A673 (cell line): Measurements from ENCODE around the gene TAF1. TPM values are rescaled to one million over a fixed set of nuclear protein-coding genes. Genes with fewer than 3 reads are reported as not detected.

Experiments
- BruUV-seq: library from RNA; stranded (reverse); fragments of 400-500 nt; replicated peaks from 2 replicates; lab custom pipeline; 2021; lab: Mats Ljungman, UMichigan
- CTCF ChIA-PET: fragments of 300-600 bp; sonication (Branson Sonifier 250); formaldehyde crosslinking; loops from one replicate; lab custom pipeline; 2022; ENCODE audit warnings: antibody characterized with exemption; lab: Charles Lee
- POLR2A ChIA-PET: fragments of 300-600 bp; sonication (Branson Sonifier 250); formaldehyde crosslinking; loops from one replicate; lab custom pipeline; 2022; ENCODE audit warnings: antibody characterized with exemption; ENCODE audit not compliant: low non-redundant PET; lab: Charles Lee
- DNase-seq: peaks from one replicate; pipeline ENCODE4 v3.0.0-alpha.2; 2015; ENCODE audit warnings: low spot score
- H3K27ac ChIP-seq: fragments of 200-600 bp; sonication (generic); 2 replicates; pipeline ENCODE4 v1.5.1; 2016; ENCODE audit warnings: mixed run types, low read depth, mild to moderate bottlenecking, mixed read lengths, antibody characterized with exemption, low read length; ENCODE audit not compliant: poor library complexity, severe bottlenecking
- H3K27me3 ChIP-seq: fragments of 200-600 bp; sonication (generic); replicated peaks from 2 replicates; pipeline ENCODE4 v1.6.1; 2017; ENCODE audit warnings: mixed run types, low read depth, mild to moderate bottlenecking, mixed read lengths, antibody characterized with exemption, low read length; ENCODE audit not compliant: insufficient read depth, poor library complexity
- H3K36me3 ChIP-seq: fragments of 200-600 bp; sonication (generic); 2 replicates; pipeline ENCODE4 v1.6.1; 2016; ENCODE audit warnings: mixed run types, mild to moderate bottlenecking, mixed read lengths, antibody characterized with exemption, low read length; ENCODE audit not compliant: insufficient read depth, poor library complexity, severe bottlenecking
- H3K4me1 ChIP-seq: fragments of 200-600 bp; sonication (generic); 2 replicates; pipeline ENCODE4 v1.6.1; 2017; ENCODE audit warnings: mixed run types, mild to moderate bottlenecking, mixed read lengths, antibody characterized with exemption, low read length; ENCODE audit not compliant: insufficient read depth, poor library complexity, severe bottlenecking
- H3K4me3 ChIP-seq: fragments of 200-600 bp; sonication (generic); 2 replicates; pipeline ENCODE4 v1.5.1; 2016; ENCODE audit warnings: low read depth, mixed run types, mild to moderate bottlenecking, mixed read lengths, low read length; ENCODE audit not compliant: poor library complexity, severe bottlenecking
- H3K9me3 ChIP-seq: fragments of 200-600 bp; sonication (generic); 2 replicates; pipeline ENCODE4 v1.6.1; 2016; ENCODE audit warnings: mixed run types, low read depth, mild to moderate bottlenecking, mixed read lengths, antibody characterized with exemption, low read length; ENCODE audit not compliant: poor library complexity, severe bottlenecking
- CTCF ChIP-seq: fragments of 300-800, 200-600 bp; sonication (generic); conservative IDR thresholded peaks from 2 replicates; pipeline ENCODE4 v1.5.1; 2017; ENCODE audit warnings: low read depth, mild to moderate bottlenecking, antibody characterized with exemption, low read length, moderate library complexity, mixed read lengths
- EZH2 ChIP-seq: fragments of 200-600 bp; sonication (generic); IDR thresholded peaks from 2 replicates; pipeline ENCODE4 v1.6.1; 2017; ENCODE audit warnings: borderline replicate concordance, low read depth, mild to moderate bottlenecking, mixed read lengths, antibody characterized with exemption, low read length; ENCODE audit not compliant: poor library complexity, severe bottlenecking
- intact Hi-C: fragments of 100-400 bp; cut with micrococcal nuclease; formaldehyde crosslinking; loops from one replicate; pipeline ENCODE4 v1.10.0; 2022; ENCODE audit not compliant: unreplicated experiment
- total RNA-seq: library from RNA; stranded (reverse); gene quantifications from 2 replicates; pipeline ENCODE4 v1.2.3, GENCODE V29; 2021

Gene TAF1
- total RNA-seq, 1 experiment from 2014 or later: 30.3 TPM

- no peak overlapping the region for H3K4me3 ChIP-seq
- ChIA-PET CTCF (no interaction called here), POLR2A (no interaction called here)
- no peak for TF ChIP-seq CTCF
- no peak for TF ChIP-seq EZH2
- no peaks in the 10 kb centered on the region for H3K36me3 ChIP-seq
- no peak for DNase-seq
- H3K9me3 ChIP-seq: no peaks in the 10 kb centered on the region
- H3K27ac ChIP-seq: no peak overlapping the region
- intact Hi-C loops: no loop called here
- no TSS peak for BruUV-seq
- H3K27me3 ChIP-seq: no peaks in the 10 kb centered on the region
- peaks cover 5% of the 10 kb centered on the region for H3K4me1 ChIP-seq
Measured at GRCh38 chrX:71364221-71364620, 1.9 kb upstream of the TAF1 start.

- CTCF ChIA-PET: interaction anchor here (0.7 to 1.0 kb wide), 2 partner anchors 74 to 82 kb away, joined by 4 to 6 read pairs; partner anchors contain the start of gene NONO
- intact Hi-C loops: loop anchor here (5.0 kb wide), 1 partner anchor 113 kb away; the partner anchor contains the start of gene ZMYM3
- Histone ChIP-seq H3K9me3 (no peaks in the 10 kb centered on the region), H3K4me3 (peak overlapping the region; percentile 69), H3K27ac (peak overlapping the region; percentile 87), H3K36me3 (peaks cover 4% of the 10 kb centered on the region), H3K27me3 (no peaks in the 10 kb centered on the region), H3K4me1 (peaks cover 5% of the 10 kb centered on the region)
- TF ChIP-seq EZH2 (no peak), CTCF (no peak)
- no peak for DNase-seq
- TSS peak; percentile 99 for BruUV-seq
- POLR2A ChIA-PET: interaction anchor here (0.7 kb wide), 1 partner anchor 653 kb away, joined by 3 read pairs; no protein-coding TSS in a partner anchor
Measured at GRCh38 chrX:71365356-71365874, 742 bp upstream of the TAF1 start.

GRCh38 chrX:71366674-71367256, 608 bp downstream of the TAF1 start:
- Histone ChIP-seq H3K27ac (peak overlapping the region; percentile 82), H3K4me1 (peaks cover 5% of the 10 kb centered on the region), H3K27me3 (no peaks in the 10 kb centered on the region), H3K36me3 (peaks cover 9% of the 10 kb centered on the region), H3K4me3 (peak overlapping the region; percentile 69), H3K9me3 (no peaks in the 10 kb centered on the region)
- DNase-seq: peak; percentile 23
- no peak for TF ChIP-seq CTCF
- no peak for TF ChIP-seq EZH2
- intact Hi-C loops: loop anchor here (5.0 kb wide), 1 partner anchor 114 kb away; the partner anchor contains the start of gene ZMYM3
- ChIA-PET CTCF (interaction anchor here (0.6 kb wide), 1 partner anchor 44 kb away, joined by 3 read pairs; no protein-coding TSS in a partner anchor), POLR2A (interaction anchor here (0.6 kb wide), 1 partner anchor 113 kb away, joined by 3 read pairs; no protein-coding TSS in a partner anchor)
- BruUV-seq: TSS peak; percentile 53
